Measurements from ENCODE around the gene PTPN7.

DNA sequence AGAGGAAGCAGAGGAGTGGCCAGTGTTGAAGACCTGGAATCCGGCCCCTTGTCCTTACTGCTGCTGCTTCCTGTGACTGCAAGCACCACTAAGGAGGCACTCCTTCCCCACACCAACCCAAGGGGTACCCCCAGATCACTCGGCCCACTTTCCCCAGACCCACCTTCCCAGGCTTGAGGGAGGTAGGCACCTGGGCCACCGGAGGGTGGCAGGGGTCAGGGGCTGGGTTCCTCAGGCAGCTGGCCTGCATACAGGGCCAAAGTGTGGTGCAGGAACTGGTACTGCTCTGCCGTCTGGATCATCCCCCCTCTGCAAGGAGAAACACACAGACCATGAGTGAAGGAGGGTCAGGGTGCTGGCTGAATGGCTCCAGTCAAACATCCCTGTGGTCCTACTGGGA lies 12.0 kb downstream of the PTPN7 start:
- TF ChIP-seq POLR2A (IDR thresholded peaks at IDR 0.05; ENCODE audit: insufficient read depth in 1 of 2, low read depth in 2 of 2, low read length in 2 of 2) (no peak), TCF7L2 (IDR thresholded peaks at IDR 0.05; ENCODE audit: low read depth, low read length) (no peak), NR2C2 (CRISPR knock-in tag; IDR thresholded peaks at IDR 0.05; ENCODE audit: borderline replicate concordance) (no peak)
- TF ChIP-seq, protein P1, sequence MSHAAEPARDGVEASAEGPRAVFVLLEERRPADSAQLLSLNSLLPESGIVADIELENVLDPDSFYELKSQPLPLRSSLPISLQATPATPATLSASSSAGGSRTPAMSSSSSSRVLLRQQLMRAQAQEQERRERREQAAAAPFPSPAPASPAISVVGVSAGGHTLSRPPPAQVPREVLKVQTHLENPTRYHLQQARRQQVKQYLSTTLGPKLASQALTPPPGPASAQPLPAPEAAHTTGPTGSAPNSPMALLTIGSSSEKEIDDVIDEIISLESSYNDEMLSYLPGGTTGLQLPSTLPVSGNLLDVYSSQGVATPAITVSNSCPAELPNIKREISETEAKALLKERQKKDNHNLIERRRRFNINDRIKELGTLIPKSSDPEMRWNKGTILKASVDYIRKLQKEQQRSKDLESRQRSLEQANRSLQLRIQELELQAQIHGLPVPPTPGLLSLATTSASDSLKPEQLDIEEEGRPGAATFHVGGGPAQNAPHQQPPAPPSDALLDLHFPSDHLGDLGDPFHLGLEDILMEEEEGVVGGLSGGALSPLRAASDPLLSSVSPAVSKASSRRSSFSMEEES (CRISPR knock-in tag; IDR thresholded peaks at IDR 0.05), result no peak
